Measurements from ENCODE around the gene CDCA8.

The CDCA8 gene

DNA sequence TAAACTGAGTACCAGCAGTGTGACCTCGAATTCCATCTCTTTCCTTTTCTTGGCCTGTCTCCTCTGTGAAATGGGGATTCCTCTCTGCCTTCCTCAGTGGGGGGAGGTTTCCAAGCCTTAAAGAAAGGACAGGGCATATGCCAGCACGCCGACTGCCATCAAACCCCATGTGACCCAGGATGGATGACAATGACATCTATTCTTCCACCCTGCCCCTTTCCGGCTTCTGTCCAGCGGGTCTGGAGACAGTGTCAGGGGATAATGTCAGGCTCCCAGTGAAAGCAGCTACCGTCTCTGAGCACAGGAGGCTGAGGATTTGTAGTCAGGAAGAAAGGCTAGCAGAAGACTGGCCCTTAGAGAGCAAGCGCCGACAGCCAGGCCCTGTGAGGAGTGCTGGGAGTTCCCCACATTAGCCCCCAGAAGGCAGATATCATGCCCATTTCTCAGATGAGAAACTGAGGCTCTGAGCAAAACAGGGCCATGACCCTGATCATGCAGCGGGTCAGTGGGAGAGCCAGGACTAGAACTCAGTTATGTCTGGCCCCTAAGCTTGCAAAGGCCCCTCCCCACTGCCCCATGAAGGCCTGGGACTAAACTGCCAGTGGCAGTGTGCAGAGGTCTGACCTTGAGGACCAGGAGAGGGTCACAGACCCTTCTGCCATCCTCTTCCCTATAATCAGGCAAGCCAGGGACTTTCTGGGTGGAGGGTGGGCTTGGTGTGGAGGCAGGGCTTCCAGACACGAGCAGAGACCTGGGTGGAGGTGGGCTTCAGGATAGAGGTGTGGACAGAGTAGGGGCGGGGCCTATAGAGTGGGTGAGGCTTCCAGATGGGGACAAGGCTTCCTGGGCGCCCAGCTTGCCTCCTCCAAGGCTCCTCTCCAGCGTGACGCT lies 30.1 kb downstream of the CDCA8 start:
- no peaks in the 10 kb centered on the region for H3K27me3 ChIP-seq (ENCODE audit: insufficient read depth, low read length)
- TF ChIP-seq EZH2 (IDR thresholded peaks at IDR 0.05; ENCODE audit: borderline replicate concordance, low read length) (no peak), CTCF (IDR thresholded peaks at IDR 0.05; ENCODE audit: low read length) (no peak)
- H3K9ac ChIP-seq (ENCODE audit: low read length): no peak overlapping the region
- H3K27ac ChIP-seq (ENCODE audit: low read depth, low read length, poor library complexity, severe bottlenecking): no peak overlapping the region
- H3F3A ChIP-seq (ENCODE audit: insufficient read depth, low read length): no peaks in the 10 kb centered on the region
- H2AFZ ChIP-seq (ENCODE audit: low read length): no peak overlapping the region
- no peaks in the 10 kb centered on the region for H4K20me1 ChIP-seq (ENCODE audit: insufficient read depth, low read length)
- no peaks in the 10 kb centered on the region for H3K9me2 ChIP-seq (ENCODE audit: low read depth, low read length)
- no peaks in the 10 kb centered on the region for H3K4me1 ChIP-seq (ENCODE audit: insufficient read depth, low read length, severe bottlenecking)
- H3K4me2 ChIP-seq (ENCODE audit: low read length): no peak overlapping the region
- no peaks in the 10 kb centered on the region for H3K36me3 ChIP-seq (ENCODE audit: insufficient read depth, low read length)
- H3K9me3 ChIP-seq (ENCODE audit: low read length): no peaks in the 10 kb centered on the region
- no peaks in the 10 kb centered on the region for H3K79me2 ChIP-seq (ENCODE audit: insufficient read depth, low read length)
- no peak overlapping the region for H3K4me3 ChIP-seq (ENCODE audit: low read depth, low read length, poor library complexity, severe bottlenecking)

DNA sequence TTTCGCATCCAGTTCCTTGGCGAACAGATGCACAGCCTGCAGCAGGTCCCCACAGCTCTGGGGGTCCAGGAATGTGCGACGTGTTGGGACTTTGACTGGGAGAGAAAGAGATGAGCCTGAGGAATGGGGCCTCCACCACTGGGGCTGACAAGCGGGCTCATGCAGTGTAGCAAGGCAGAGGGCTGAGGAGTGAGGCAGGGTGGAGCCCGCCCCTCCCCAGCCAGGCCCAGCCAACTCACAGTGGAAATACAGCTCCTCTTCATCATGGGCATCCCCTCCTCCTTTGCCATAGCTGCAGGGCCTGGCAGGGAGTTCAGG lies 30.7 kb downstream of the CDCA8 start:
- H3K4me1 ChIP-seq (ENCODE audit: insufficient read depth, low read length, severe bottlenecking): no peaks in the 10 kb centered on the region
- H3K79me2 ChIP-seq (ENCODE audit: insufficient read depth, low read length): no peaks in the 10 kb centered on the region
- no peak overlapping the region for H3K4me2 ChIP-seq (ENCODE audit: low read length)
- no peaks in the 10 kb centered on the region for H3K9me3 ChIP-seq (ENCODE audit: low read length)
- H3K4me3 ChIP-seq (ENCODE audit: low read depth, low read length, poor library complexity, severe bottlenecking): no peak overlapping the region
- no peaks in the 10 kb centered on the region for H3K9me2 ChIP-seq (ENCODE audit: low read depth, low read length)
- no peaks in the 10 kb centered on the region for H3K27me3 ChIP-seq (ENCODE audit: insufficient read depth, low read length)
- H4K20me1 ChIP-seq (ENCODE audit: insufficient read depth, low read length): no peaks in the 10 kb centered on the region
- no peak for TF ChIP-seq EZH2 (IDR thresholded peaks at IDR 0.05; ENCODE audit: borderline replicate concordance, low read length)
- TF ChIP-seq CTCF (IDR thresholded peaks at IDR 0.05; ENCODE audit: low read length): no peak
- H3K27ac ChIP-seq (ENCODE audit: low read depth, low read length, poor library complexity, severe bottlenecking): no peak overlapping the region
- H2AFZ ChIP-seq (ENCODE audit: low read length): no peak overlapping the region
- no peaks in the 10 kb centered on the region for H3F3A ChIP-seq (ENCODE audit: insufficient read depth, low read length)
- no peak overlapping the region for H3K9ac ChIP-seq (ENCODE audit: low read length)
- no peaks in the 10 kb centered on the region for H3K36me3 ChIP-seq (ENCODE audit: insufficient read depth, low read length)

GRCh38 chr1:37723390-37724078 lies 31.2 kb downstream of the CDCA8 start:
- Histone ChIP-seq H3K27ac (ENCODE audit: low read depth, low read length, poor library complexity, severe bottlenecking) (no peak overlapping the region), H3K79me2 (ENCODE audit: insufficient read depth, low read length) (no peaks in the 10 kb centered on the region), H3K4me2 (ENCODE audit: low read length) (no peak overlapping the region), H3K9ac (ENCODE audit: low read length) (no peak overlapping the region), H3K9me2 (ENCODE audit: low read depth, low read length) (no peaks in the 10 kb centered on the region), H3K4me1 (ENCODE audit: insufficient read depth, low read length, severe bottlenecking) (no peaks in the 10 kb centered on the region), H4K20me1 (ENCODE audit: insufficient read depth, low read length) (no peaks in the 10 kb centered on the region), H3F3A (ENCODE audit: insufficient read depth, low read length) (no peaks in the 10 kb centered on the region), H3K4me3 (ENCODE audit: low read depth, low read length, poor library complexity, severe bottlenecking) (no peak overlapping the region), H3K9me3 (ENCODE audit: low read length) (no peaks in the 10 kb centered on the region), H2AFZ (ENCODE audit: low read length) (no peak overlapping the region), H3K27me3 (ENCODE audit: insufficient read depth, low read length) (no peaks in the 10 kb centered on the region), H3K36me3 (ENCODE audit: insufficient read depth, low read length) (no peaks in the 10 kb centered on the region)
- TF ChIP-seq EZH2 (IDR thresholded peaks at IDR 0.05; ENCODE audit: borderline replicate concordance, low read length): no peak
- no peak for TF ChIP-seq CTCF (IDR thresholded peaks at IDR 0.05; ENCODE audit: low read length)

All from OCI-LY1 (cell line).